Activated T-cell treated with anti-CD3 and anti-CD28 coated beads for 4 hours (primary cell): Measurements from ENCODE around the gene PRM2.

Experiments
- DNase-seq: peaks from one replicate; pipeline ENCODE4 v3.0.0-alpha.2; 2020

The PRM2 gene, protein sequence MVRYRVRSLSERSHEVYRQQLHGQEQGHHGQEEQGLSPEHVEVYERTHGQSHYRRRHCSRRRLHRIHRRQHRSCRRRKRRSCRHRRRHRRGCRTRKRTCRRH

DNA sequence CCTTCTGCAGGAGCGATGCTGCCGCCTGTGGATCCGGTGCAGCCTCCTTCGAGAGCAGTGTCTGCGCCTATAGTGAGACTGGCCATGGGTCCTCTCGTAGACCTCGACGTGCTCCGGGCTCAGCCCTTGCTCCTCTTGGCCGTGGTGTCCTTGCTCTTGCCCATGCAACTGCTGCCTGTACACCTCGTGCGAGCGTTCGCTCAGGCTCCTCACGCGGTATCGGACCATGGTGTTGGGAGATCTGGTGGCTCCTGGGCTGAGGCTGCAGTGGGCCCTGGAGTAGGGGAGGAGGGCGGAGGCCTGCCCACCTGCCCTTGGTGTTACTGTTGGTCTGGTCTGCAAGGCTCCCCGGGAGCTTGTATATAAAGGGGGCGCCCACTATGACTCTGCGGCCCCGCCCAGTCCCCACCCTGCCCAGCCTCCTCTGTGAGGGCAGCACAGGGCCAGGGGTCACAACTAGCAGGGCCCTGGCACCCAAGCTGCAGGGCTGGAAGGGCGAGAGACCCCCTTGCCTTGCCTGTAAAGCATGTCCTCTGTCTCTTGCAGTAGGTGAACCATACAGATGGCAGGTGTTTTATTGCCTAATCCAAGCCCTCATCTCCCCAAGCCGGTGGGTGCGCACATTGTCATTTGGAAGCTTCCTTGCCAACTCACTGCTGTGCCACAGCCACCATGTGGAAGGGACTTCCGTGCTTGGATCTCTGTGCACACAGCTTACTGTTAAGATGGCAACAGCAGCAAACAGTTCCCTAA, at the start of gene PRM2:
Gene PRM2, minus strand, starts transcription at position 338 of the 753 bp plus-strand sequence. Its CDS starts 110 bp downstream, at position 228.
- DNase-seq: no peak

- no peak for DNase-seq
Measured at GRCh38 chr16:11325404-11326083, 49.3 kb upstream of the PRM2 start.

GRCh38 chr16:11323551-11324336, 47.5 kb upstream of the PRM2 start:
- no peak for DNase-seq

DNA sequence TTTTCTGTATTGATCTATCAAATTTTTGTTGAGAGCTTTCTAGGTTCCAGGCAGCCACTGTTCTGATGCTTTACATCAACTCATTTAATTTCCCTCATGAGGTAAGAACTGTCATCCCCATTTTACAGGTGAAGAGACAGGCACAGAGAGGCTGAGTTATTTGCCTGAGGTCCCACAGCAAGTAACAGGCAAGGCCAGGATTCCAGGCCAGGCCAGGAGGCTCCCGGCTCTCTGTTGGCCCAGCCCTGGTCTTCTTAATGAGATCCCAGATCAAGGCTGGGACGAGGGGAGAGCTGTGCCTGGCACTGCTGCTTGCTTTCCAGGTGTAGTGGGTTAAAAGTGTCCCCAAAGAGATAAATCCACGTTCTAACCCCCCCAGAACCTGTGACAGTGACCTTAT, 46.5 kb upstream of the PRM2 start:
- DNase-seq: no peak

GRCh38 chr16:11321662-11322061, 45.4 kb upstream of the PRM2 start:
- no peak for DNase-seq

DNA sequence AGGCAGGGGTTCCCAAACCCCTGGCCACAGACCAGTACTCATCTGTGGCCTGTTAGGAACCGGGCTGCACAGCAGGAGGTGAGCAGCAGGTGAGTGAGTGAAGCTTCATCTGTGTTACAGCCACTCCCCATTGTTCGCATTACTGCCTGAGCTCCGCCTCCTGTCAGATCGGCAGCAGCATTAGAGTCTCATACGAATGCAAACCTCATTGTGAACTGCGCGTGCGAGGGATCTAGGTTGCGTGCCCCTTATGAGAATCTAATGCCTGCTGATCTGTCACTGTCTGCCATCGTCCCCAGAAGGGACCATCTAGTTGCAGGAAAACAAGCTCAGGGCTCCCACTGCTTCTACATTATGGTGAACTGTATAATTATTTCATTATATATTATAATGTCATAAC, 43.9 kb upstream of the PRM2 start:
- no peak for DNase-seq

GRCh38 chr16:11319529-11320146, 43.4 kb upstream of the PRM2 start:
- DNase-seq: no peak

GRCh38 chr16:11318817-11319216, 42.5 kb upstream of the PRM2 start:
- no peak for DNase-seq

DNA sequence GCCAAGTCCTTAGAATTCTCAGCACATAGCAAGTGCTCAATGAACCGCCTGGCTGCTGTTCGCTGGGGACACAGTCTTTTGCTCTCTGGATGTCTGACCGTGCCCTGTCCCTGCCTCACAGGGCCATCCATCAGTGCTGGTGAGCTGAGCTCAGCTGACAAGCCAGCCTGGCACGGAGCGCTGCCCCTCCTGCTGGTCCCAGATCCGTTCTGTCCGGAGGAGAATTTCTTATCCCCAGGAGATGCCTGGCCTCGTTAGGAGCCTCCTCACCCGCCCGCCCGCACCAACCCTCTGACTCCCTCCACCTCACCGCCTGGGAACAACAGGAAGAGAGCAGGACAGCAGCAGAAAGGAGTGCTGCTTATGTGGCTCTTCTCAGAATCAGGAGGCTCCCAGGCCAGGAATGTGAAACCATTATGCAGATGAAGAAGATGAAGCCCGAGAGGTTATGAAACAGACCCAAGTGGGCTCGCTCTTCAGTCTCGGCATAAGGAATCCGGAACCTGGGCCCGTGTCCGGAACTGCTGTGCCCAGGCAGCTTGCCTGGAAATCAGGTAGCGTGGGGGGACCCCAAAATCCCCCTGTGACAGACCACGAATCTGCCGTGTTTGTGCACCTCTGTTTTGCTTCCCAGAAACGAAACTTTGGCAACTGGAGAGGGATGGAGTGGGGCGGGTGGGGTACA, 40.2 kb upstream of the PRM2 start:
- DNase-seq: no peak

DNA sequence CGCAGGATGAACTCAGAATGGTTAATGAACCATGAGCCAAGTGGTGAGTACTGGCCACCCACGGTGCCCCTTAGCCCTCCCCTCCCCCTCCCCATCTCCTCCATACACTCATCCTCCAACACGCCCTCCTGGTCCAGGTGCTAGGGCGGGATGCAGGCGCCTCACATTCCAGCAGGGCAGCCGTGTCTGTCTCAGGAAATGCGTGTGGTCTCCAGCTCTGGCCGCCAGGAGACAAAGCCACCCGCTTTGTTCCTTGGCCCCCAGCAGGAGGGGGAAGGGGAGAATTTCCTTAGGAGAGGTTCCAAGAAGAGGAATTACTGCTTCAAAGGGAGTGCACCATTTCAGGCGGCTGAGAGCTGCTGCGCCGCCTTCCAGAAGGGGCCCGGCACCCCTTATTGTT, 39.2 kb upstream of the PRM2 start:
- no peak for DNase-seq

DNA sequence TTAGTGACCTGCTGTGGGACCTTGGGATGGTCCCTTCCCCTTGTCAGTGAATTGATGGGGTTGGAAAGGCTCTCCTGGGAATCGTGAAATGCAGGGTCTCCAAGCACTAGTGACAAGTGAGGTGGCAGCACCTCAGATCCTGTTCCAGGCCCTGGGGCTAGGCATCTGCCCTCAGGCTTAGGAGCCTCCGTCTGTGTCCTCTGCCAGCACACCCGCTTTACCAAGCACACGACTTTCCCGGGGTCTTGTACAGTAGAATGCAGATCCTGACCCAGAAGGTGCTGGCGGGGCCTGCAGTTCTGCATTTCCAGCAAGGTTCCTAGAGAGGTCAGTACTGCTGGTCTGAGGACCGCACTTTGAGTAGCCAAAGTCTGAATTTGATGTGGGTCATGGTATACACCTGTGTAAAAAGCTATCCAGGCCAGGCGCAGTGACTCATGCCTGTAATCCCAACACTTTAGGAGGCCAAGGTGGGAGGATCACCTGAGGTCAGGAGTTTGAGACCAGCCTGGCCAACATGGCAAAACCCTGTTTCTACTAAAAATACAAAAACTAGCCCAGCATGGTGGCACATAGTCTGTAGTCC, 38.1 kb upstream of the PRM2 start:
- no peak for DNase-seq

- DNase-seq: no peak
Measured at GRCh38 chr16:11313493-11314308, 37.4 kb upstream of the PRM2 start.

DNA sequence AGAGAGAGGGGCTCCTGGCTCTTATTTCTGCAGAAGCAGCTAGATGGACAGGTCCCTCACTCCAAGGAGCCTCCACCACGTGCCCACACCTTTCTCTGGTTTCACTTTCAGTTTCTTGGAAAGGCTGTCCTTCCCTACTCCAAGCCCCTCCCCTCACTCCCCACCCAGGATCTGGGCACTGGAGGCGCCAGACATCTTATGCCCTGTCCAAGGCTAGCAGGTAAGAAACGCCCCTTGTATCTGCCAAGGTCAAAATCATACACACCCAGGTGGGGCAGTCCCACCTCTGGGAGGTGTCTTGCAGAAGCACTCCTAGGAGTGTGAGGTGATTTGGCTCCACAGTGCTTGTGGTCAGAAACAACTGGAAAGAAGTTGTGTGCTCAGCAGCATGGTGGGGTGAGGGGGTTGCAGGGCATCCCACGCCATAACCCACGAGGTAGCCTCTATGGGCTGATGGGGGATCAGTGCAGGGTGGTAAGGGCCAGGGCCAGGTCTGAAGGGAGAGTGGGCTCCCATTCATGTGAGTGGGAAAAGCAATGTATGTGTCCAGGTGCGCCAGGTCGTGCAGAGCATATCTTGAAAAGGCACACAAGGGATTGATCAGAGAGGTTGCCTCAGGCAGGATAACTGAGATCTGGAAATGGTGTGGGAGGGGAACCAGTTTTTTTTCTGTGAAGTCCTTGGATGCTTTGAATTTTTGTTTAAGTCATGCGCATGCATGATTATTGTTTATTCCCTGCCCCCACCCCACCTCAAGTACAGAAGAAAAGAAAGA, 36.6 kb upstream of the PRM2 start:
- peak; percentile 21 for DNase-seq

GRCh38 chr16:11310997-11311561, 34.8 kb upstream of the PRM2 start:
- no peak for DNase-seq

DNA sequence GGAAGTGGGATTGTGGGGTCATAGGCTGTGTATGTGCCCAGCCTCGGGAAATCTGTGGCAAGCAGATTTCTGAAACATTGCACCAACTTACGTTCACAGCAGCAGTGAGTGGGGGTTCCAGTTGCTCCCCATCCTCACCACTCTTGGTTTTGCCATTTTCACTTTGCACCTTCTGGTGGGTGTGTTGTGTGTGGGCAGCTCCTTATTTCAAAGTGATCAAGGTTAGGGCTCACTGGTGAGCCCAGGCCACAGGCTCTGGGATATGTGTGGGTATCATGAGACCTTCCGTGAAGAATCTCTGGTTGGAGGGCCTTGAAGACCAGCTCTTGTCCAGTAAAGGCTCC, 34.3 kb upstream of the PRM2 start:
- no peak for DNase-seq

DNA sequence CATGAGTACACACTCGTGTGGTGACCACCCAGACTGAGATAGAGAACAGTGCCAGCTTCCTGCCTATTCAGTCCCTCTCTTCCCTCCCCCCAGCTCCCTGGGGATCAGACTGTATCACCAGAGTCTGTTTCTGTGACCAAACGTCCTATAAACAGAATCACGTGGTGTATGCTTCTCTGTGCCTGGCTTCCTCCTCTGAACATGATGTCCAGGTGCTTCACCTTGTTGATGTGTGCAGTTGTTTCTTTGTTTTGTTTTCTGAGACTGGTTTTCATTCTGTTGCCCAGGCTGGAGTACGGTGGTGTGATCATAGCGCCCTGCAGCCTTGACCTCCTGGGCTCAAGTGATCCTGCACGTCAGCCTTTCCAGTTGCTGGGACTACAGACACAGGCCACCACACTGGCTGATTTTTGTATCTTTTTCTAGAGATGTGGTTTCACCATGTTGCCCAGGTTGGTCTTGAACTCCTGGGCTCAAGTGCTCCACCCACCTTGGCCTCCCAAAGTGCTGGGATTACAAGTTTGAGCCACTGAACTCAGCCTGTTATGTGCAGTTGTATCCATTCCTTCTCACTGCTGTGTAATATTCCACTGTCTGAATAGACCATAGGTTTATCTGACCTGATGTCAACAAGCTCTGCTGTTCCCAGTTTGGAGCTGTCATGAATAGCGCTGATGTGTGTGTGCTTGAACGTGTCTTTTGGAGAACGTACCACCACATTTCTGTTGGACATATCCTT, 33.8 kb upstream of the PRM2 start:
- DNase-seq: no peak

DNA sequence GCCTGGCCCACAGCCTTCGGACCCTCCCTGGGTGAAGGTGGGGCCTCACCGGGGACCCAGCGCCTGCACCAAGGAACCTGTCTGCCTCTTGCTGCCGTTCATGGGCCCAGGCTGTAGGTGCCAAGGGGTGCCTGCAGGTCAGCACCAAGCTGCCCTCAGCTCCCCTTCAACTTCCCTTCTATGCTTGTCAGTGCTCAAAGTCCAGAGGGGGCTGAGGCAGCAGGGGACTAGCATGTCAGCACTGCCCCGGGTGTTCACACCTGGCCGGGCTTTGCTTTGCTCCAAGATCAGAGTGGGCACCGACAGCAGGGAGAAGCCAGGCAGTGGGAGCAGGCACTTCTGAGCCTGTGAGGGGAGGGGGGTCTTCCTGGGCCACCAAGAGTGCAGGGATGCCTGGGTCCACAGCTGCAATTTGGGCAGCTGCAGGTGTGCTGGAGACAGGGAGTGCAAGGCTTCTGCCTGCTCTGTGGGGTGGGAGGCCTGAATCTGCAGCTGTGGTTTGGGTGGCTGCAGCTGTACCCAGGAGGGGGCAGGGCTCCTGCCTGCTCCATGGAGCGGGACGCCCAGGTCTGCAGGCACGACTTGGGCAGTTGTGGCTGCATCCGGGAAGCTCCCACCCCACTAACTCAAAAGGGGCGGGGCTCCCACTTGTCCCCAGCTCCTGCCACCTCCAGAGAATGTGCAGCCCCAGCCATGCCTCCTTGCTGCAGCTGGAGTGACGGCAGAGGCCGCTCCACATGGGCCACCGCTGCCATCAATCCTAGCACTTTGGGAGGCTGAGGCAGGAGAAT, 32.4 kb upstream of the PRM2 start:
- no peak for DNase-seq
